PFSK-1 (cell line): ENCODE results near the gene AR.

Experiments used
- POLR2AphosphoS5 ChIP-seq: IDR thresholded peaks from 2 replicates; pipeline ENCODE4 v1.6.1; 2012; ENCODE audit warnings: low read depth, mild to moderate bottlenecking, control low read depth, low read length, moderate library complexity
- TAF1 ChIP-seq: IDR thresholded peaks from 2 replicates; pipeline ENCODE4 v1.6.1; 2012; ENCODE audit warnings: low read length, control low read depth, borderline replicate concordance; ENCODE audit not compliant: insufficient read depth

GRCh38 chrX:67732864-67733263 is 189.0 kb downstream of the AR start:
- no peak for TF ChIP-seq POLR2AphosphoS5
- TF ChIP-seq TAF1 = no peak
